Ascending aorta (tissue), 2 donors: ENCODE measurements around the gene LRP1-AS. TPM values are rescaled to one million over a fixed set of nuclear protein-coding genes. Genes with fewer than 3 reads are reported as not detected.

Experiments
- DNase-seq, 2 donors: peaks; one replicate each; pipeline ENCODE4 v3.0.0-alpha.2; 2019; ENCODE audit warnings: low spot score in 2 of 2
- H3K27ac ChIP-seq, 2 donors: fragments of 200-600 bp; sonication (generic); one replicate each; pipeline ENCODE4 v1.5.1; 2016 to 2017; ENCODE audit warnings: mild to moderate bottlenecking in 1 of 2
- H3K27me3 ChIP-seq: fragments of 200-600 bp; sonication (generic); one replicate; pipeline ENCODE4 v1.5.1; 2017
- H3K36me3 ChIP-seq, 2 donors: fragments of 200-600 bp; sonication (generic); one replicate each; pipeline ENCODE4 v1.5.1; 2016
- H3K4me1 ChIP-seq, 2 donors: fragments of 200-600 bp; sonication (generic); one replicate each; pipeline ENCODE4 v1.5.1; 2016 to 2017; ENCODE audit warnings: mild to moderate bottlenecking in 1 of 2
- H3K4me3 ChIP-seq, 2 donors: fragments of 200-600 bp; sonication (generic); one replicate each; pipeline ENCODE4 v1.5.1; 2016 to 2017; ENCODE audit warnings: mild to moderate bottlenecking in 1 of 2
- H3K9me3 ChIP-seq, 2 donors: fragments of 200-600 bp; sonication (generic); one replicate each; pipeline ENCODE4 v1.5.1; 2016
- intact Hi-C: fragments of 100-400 bp; cut with DNase I; formaldehyde crosslinking; loops from one replicate; pipeline ENCODE4 v1.15.1; 2023
- total RNA-seq: library from RNA; depleted of rRNA; stranded (reverse); fragments of >200 nt; gene quantifications from one replicate; pipeline ENCODE4 v1.1.0, GENCODE V29; 2016
- TF ChIP-seq, protein P1 (sequence below), 3 experiments: fragments of 200-600 bp in 2 of 3; fragments of 450-650 bp in 1 of 3; sonication (generic) in 2 of 3; IDR thresholded peaks; one replicate each; pipeline ENCODE4 v1.5.1; 2016 to 2019; ENCODE audit warnings: antibody characterized with exemption in 3 of 3, mild to moderate bottlenecking in 1 of 3, moderate library complexity in 1 of 3

LRP1-AS gene
- total RNA-seq, 1 donor from 2014 or later, result not detected

- peak overlapping the region; percentile 89 to 98 for H3K27ac ChIP-seq
- no peak overlapping the region for H3K4me3 ChIP-seq
- TF ChIP-seq, protein P1, sequence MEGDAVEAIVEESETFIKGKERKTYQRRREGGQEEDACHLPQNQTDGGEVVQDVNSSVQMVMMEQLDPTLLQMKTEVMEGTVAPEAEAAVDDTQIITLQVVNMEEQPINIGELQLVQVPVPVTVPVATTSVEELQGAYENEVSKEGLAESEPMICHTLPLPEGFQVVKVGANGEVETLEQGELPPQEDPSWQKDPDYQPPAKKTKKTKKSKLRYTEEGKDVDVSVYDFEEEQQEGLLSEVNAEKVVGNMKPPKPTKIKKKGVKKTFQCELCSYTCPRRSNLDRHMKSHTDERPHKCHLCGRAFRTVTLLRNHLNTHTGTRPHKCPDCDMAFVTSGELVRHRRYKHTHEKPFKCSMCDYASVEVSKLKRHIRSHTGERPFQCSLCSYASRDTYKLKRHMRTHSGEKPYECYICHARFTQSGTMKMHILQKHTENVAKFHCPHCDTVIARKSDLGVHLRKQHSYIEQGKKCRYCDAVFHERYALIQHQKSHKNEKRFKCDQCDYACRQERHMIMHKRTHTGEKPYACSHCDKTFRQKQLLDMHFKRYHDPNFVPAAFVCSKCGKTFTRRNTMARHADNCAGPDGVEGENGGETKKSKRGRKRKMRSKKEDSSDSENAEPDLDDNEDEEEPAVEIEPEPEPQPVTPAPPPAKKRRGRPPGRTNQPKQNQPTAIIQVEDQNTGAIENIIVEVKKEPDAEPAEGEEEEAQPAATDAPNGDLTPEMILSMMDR (IDR thresholded peaks at IDR 0.05), result no peak
- peaks cover 49 to 57% of the 10 kb centered on the region in 2 donors for H3K36me3 ChIP-seq
- no peak for DNase-seq
- H3K9me3 ChIP-seq, result no peaks in the 10 kb centered on the region
- H3K4me1 ChIP-seq, result peaks cover 46 to 58% of the 10 kb centered on the region in 2 donors
- no peaks in the 10 kb centered on the region for H3K27me3 ChIP-seq
- intact Hi-C loops, result no loop called here
Observed at GRCh38 chr12:57154076-57154475, 6.7 kb upstream of the LRP1-AS start.

- Histone ChIP-seq H3K4me3 (no peak overlapping the region), H3K36me3 (peaks cover 43 to 52% of the 10 kb centered on the region in 2 donors), H3K27me3 (no peaks in the 10 kb centered on the region), H3K9me3 (no peaks in the 10 kb centered on the region), H3K27ac (peak overlapping the region; percentile 89 to 98), H3K4me1 (peaks cover 50 to 60% of the 10 kb centered on the region in 2 donors)
- no peak for DNase-seq
- TF ChIP-seq, protein P1 (IDR thresholded peaks at IDR 0.05), result no peak
- intact Hi-C loops, result loop anchor here (2.0 kb wide), 1 partner anchor 23 kb away; no protein-coding TSS in a partner anchor
Observed at GRCh38 chr12:57153415-57153997, 6.1 kb upstream of the LRP1-AS start.

GRCh38 chr12:57152639-57153038 lies 5.2 kb upstream of the LRP1-AS start:
- peaks cover 39 to 43% of the 10 kb centered on the region in 2 donors for H3K36me3 ChIP-seq
- intact Hi-C loops, result loop anchor here (1.0 to 2.0 kb wide), 2 partner anchors 24 to 25 kb away; no protein-coding TSS in a partner anchor

GRCh38 chr12:57151741-57152630 lies 4.6 kb upstream of the LRP1-AS start:
- Histone ChIP-seq H3K27ac (peak overlapping the region; percentile 89 to 98), H3K4me3 (peak overlapping the region in 1 of 2 donors; percentile 29), H3K4me1 (peaks cover 61 to 69% of the 10 kb centered on the region in 2 donors), H3K36me3 (peaks cover 32 to 36% of the 10 kb centered on the region in 2 donors), H3K27me3 (no peaks in the 10 kb centered on the region), H3K9me3 (no peaks in the 10 kb centered on the region)
- intact Hi-C loops, result loop anchor here (1.0 to 2.0 kb wide), 2 partner anchors 25 kb away; no protein-coding TSS in a partner anchor
- TF ChIP-seq, protein P1 (IDR thresholded peaks at IDR 0.05), result no peak
- no peak for DNase-seq

More at GRCh38 chr12:57152639-57153038, 5.2 kb upstream of the LRP1-AS start:
- Histone ChIP-seq H3K4me3 (peak overlapping the region in 1 of 2 donors; percentile 29), H3K27ac (peak overlapping the region; percentile 89 to 98), H3K27me3 (no peaks in the 10 kb centered on the region), H3K4me1 (peaks cover 55 to 63% of the 10 kb centered on the region in 2 donors), H3K9me3 (no peaks in the 10 kb centered on the region)
- peak; percentile 52 to 83 for DNase-seq
- TF ChIP-seq, protein P1 (IDR thresholded peaks at IDR 0.05), result no peak

DNA sequence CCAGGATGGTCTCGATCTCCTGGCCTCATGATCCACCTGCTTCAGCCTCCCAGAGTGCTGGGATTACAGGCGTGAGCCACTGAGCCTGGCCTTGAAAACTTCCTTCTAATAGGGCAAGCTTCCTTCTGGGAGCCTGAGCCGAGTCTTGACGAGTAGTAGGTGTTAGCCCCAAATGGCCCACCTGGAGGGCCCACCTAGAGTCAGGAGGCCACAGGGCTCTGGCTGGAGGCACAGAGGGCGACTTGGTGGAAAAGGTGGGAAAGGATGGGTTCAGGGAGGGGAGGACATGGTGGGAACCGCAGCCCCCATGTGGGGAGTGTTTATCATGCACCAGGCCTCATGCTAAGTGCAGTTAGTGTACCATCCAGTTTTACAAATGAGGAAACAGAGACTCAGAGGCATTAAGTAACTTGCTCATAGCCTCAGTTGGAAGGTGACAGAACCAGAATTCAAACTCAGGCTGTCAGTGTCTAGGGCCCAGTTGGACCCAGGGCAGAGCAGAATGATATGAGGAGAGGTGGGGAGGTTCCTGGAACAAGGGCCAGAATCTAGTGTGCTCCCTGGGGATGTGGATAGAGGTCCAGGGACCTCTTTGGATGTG lies 3.1 kb upstream of the LRP1-AS start:
- DNase-seq, result no peak
- H3K9me3 ChIP-seq, result no peaks in the 10 kb centered on the region
- H3K27ac ChIP-seq, result peak overlapping the region; percentile 89 to 98
- peaks cover 75 to 83% of the 10 kb centered on the region in 2 donors for H3K4me1 ChIP-seq
- H3K27me3 ChIP-seq, result no peaks in the 10 kb centered on the region
- intact Hi-C loops, result no loop called here
- H3K36me3 ChIP-seq, result peaks cover 26 to 34% of the 10 kb centered on the region in 2 donors
- TF ChIP-seq, protein P1 (IDR thresholded peaks at IDR 0.05), result no peak
- no peak overlapping the region for H3K4me3 ChIP-seq
